MM.1S (cell line): ENCODE results near the gene SEMA6A.

Source experiments
- DNase-seq: peaks from one replicate; pipeline ENCODE4 v3.0.0-alpha.2; 2015
- H2AFZ ChIP-seq: fragments of 300-600 bp; sonication (generic); 2 replicates; pipeline ENCODE4 v1.6.0; 2016; ENCODE audit warnings: antibody characterized with exemption, low read length
- H3F3A ChIP-seq: fragments of 300-600 bp; sonication (generic); 2 replicates; pipeline ENCODE4 v1.6.1; 2016; ENCODE audit warnings: mild to moderate bottlenecking, antibody characterized with exemption, low read length, moderate library complexity, mixed read lengths; ENCODE audit not compliant: insufficient read depth
- H3K27ac ChIP-seq: fragments of 300-600 bp; sonication (generic); 2 replicates; pipeline ENCODE4 v1.5.1; 2016; ENCODE audit warnings: mild to moderate bottlenecking, low read length
- H3K27me3 ChIP-seq: fragments of 300-600 bp; sonication (generic); replicated peaks from 2 replicates; pipeline ENCODE4 v1.6.0; 2016; ENCODE audit warnings: low read length; ENCODE audit not compliant: insufficient read depth
- H3K36me3 ChIP-seq: fragments of 300-600 bp; sonication (generic); replicated peaks from 2 replicates; pipeline ENCODE4 v1.6.1; 2016; ENCODE audit warnings: mild to moderate bottlenecking, low read length, mixed read lengths; ENCODE audit not compliant: insufficient read depth
- H3K4me1 ChIP-seq: fragments of 300-600 bp; sonication (generic); 2 replicates; pipeline ENCODE4 v1.6.1; 2016; ENCODE audit warnings: low read length, mixed read lengths
- H3K4me2 ChIP-seq: fragments of 300-600 bp; sonication (generic); 2 replicates; pipeline ENCODE4 v1.6.0; 2016; ENCODE audit warnings: low read depth, low read length
- H3K4me3 ChIP-seq: fragments of 300-600 bp; sonication (generic); 2 replicates; pipeline ENCODE4 v1.5.1; 2016; ENCODE audit warnings: low read length, mixed read lengths
- H3K79me2 ChIP-seq: fragments of 300-600 bp; sonication (generic); 2 replicates; pipeline ENCODE4 v1.6.1; 2016; ENCODE audit warnings: mixed run types, low read length, mixed read lengths
- H3K9ac ChIP-seq: fragments of 300-600 bp; sonication (generic); 2 replicates; pipeline ENCODE4 v1.6.1; 2016; ENCODE audit warnings: low read length, mixed read lengths
- H3K9me2 ChIP-seq: fragments of 300-600 bp; sonication (generic); replicated peaks from 2 replicates; pipeline ENCODE4 v1.6.1; 2016; ENCODE audit warnings: mild to moderate bottlenecking, low read length, mixed read lengths; ENCODE audit not compliant: insufficient read depth
- H3K9me3 ChIP-seq: fragments of 300-600 bp; sonication (generic); replicated peaks from 2 replicates; pipeline ENCODE4 v1.6.1; 2016; ENCODE audit warnings: mild to moderate bottlenecking, low read length, mixed read lengths; ENCODE audit not compliant: insufficient read depth
- H4K20me1 ChIP-seq: fragments of 300-600 bp; sonication (generic); 2 replicates; pipeline ENCODE4 v1.6.1; 2016; ENCODE audit warnings: mild to moderate bottlenecking, low read length, moderate library complexity, mixed read lengths; ENCODE audit not compliant: insufficient read depth
- CTCF ChIP-seq: fragments of 300-600 bp; sonication (generic); IDR thresholded peaks from 2 replicates; pipeline ENCODE4 v1.5.1; 2016; ENCODE audit warnings: antibody characterized with exemption, low read length, mixed read lengths
- EZH2 ChIP-seq: fragments of 300-600 bp; sonication (generic); optimal IDR thresholded peaks from 2 replicates; pipeline ENCODE3; 2017; ENCODE audit warnings: low read depth, mild to moderate bottlenecking, antibody characterized with exemption, low read length, mixed read lengths
- EZH2phosphoT487 ChIP-seq: fragments of 300-600 bp; sonication (generic); IDR thresholded peaks from 2 replicates; pipeline ENCODE4 v1.6.1; 2018; ENCODE audit warnings: antibody characterized with exemption, low read length

SEMA6A gene

GRCh38 chr5:116479776-116480675, 94.6 kb downstream of the SEMA6A start:
- Histone ChIP-seq H3K4me1 (no peaks in the 10 kb centered on the region), H3K9me2 (no peaks in the 10 kb centered on the region), H3K27ac (no peak overlapping the region), H3F3A (no peaks in the 10 kb centered on the region), H3K79me2 (no peaks in the 10 kb centered on the region), H4K20me1 (no peaks in the 10 kb centered on the region), H2AFZ (no peak overlapping the region), H3K4me3 (no peak overlapping the region), H3K4me2 (no peak overlapping the region), H3K9me3 (no peaks in the 10 kb centered on the region), H3K9ac (no peak overlapping the region), H3K27me3 (no peaks in the 10 kb centered on the region), H3K36me3 (no peaks in the 10 kb centered on the region)
- DNase-seq = no peak
- TF ChIP-seq EZH2 (no peak), CTCF (no peak), EZH2phosphoT487 (no peak)

- H3F3A ChIP-seq = no peaks in the 10 kb centered on the region
- no peaks in the 10 kb centered on the region for H3K4me1 ChIP-seq
- H3K4me2 ChIP-seq = no peak overlapping the region
- no peak for DNase-seq
- H3K9me2 ChIP-seq = no peaks in the 10 kb centered on the region
- no peaks in the 10 kb centered on the region for H3K9me3 ChIP-seq
- no peak overlapping the region for H2AFZ ChIP-seq
- TF ChIP-seq EZH2phosphoT487 = no peak
- TF ChIP-seq EZH2 = no peak
- no peak for TF ChIP-seq CTCF
- no peaks in the 10 kb centered on the region for H3K36me3 ChIP-seq
- H3K79me2 ChIP-seq = no peaks in the 10 kb centered on the region
- no peak overlapping the region for H3K9ac ChIP-seq
- H3K4me3 ChIP-seq = no peak overlapping the region
- H3K27ac ChIP-seq = no peak overlapping the region
- H4K20me1 ChIP-seq = no peaks in the 10 kb centered on the region
- H3K27me3 ChIP-seq = no peaks in the 10 kb centered on the region
These were observed 96.1 kb downstream of the SEMA6A start for GRCh38 chr5:116478491-116478890.

GRCh38 chr5:116476897-116477537, 97.6 kb downstream of the SEMA6A start:
- no peaks in the 10 kb centered on the region for H3F3A ChIP-seq
- no peak for DNase-seq
- no peak for TF ChIP-seq EZH2
- no peak for TF ChIP-seq EZH2phosphoT487
- no peak for TF ChIP-seq CTCF
- no peak overlapping the region for H3K4me3 ChIP-seq
- no peak overlapping the region for H3K4me2 ChIP-seq
- no peaks in the 10 kb centered on the region for H3K27me3 ChIP-seq
- H3K9me3 ChIP-seq = no peaks in the 10 kb centered on the region
- H3K4me1 ChIP-seq = no peaks in the 10 kb centered on the region
- no peak overlapping the region for H3K9ac ChIP-seq
- no peaks in the 10 kb centered on the region for H3K9me2 ChIP-seq
- no peaks in the 10 kb centered on the region for H3K79me2 ChIP-seq
- no peaks in the 10 kb centered on the region for H4K20me1 ChIP-seq
- no peak overlapping the region for H2AFZ ChIP-seq
- H3K36me3 ChIP-seq = no peaks in the 10 kb centered on the region
- no peak overlapping the region for H3K27ac ChIP-seq
